NB4 (cell line): ENCODE measurements around the gene MAP3K2.

ENCODE experiments used
- DNase-seq: peaks from one replicate; pipeline ENCODE4 v3.0.0; 2010; ENCODE audit warnings: low read depth
- H3K4me3 ChIP-seq: one replicate; pipeline ENCODE4 v1.5.1; 2011; ENCODE audit warnings: mild to moderate bottlenecking, low read depth, low read length, moderate library complexity
- MAX ChIP-seq: IDR thresholded peaks from 2 replicates; pipeline ENCODE4 v1.6.1; 2011; ENCODE audit warnings: low read depth, low read length
- MYC ChIP-seq: IDR thresholded peaks from 2 replicates; pipeline ENCODE4 v1.6.1; 2011; ENCODE audit warnings: low read depth, low read length
- POLR2A ChIP-seq: IDR thresholded peaks from 2 replicates; pipeline ENCODE4 v1.6.1; 2011; ENCODE audit warnings: mild to moderate bottlenecking; ENCODE audit not compliant: insufficient read length; ENCODE audit errors: extremely low read depth
- TF ChIP-seq, protein P1 (sequence below): IDR thresholded peaks from one replicate; pipeline ENCODE4 v1.5.1; 2012; ENCODE audit warnings: low read depth, low read length

MAP3K2 gene

GRCh38 chr2:127397568-127398238 is 9.9 kb upstream of the MAP3K2 start:
- no peak for DNase-seq
- H3K4me3 ChIP-seq: no peak overlapping the region
- TF ChIP-seq MYC (no peak), MAX (no peak), POLR2A (no peak)
- TF ChIP-seq, protein P1, sequence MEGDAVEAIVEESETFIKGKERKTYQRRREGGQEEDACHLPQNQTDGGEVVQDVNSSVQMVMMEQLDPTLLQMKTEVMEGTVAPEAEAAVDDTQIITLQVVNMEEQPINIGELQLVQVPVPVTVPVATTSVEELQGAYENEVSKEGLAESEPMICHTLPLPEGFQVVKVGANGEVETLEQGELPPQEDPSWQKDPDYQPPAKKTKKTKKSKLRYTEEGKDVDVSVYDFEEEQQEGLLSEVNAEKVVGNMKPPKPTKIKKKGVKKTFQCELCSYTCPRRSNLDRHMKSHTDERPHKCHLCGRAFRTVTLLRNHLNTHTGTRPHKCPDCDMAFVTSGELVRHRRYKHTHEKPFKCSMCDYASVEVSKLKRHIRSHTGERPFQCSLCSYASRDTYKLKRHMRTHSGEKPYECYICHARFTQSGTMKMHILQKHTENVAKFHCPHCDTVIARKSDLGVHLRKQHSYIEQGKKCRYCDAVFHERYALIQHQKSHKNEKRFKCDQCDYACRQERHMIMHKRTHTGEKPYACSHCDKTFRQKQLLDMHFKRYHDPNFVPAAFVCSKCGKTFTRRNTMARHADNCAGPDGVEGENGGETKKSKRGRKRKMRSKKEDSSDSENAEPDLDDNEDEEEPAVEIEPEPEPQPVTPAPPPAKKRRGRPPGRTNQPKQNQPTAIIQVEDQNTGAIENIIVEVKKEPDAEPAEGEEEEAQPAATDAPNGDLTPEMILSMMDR: no peak

- TF ChIP-seq, protein P1: no peak
- TF ChIP-seq POLR2A (no peak), MYC (no peak), MAX (no peak)
- no peak overlapping the region for H3K4me3 ChIP-seq
- no peak for DNase-seq
Measured at GRCh38 chr2:127394492-127394891, 6.7 kb upstream of the MAP3K2 start.

- H3K4me3 ChIP-seq: no peak overlapping the region
- TF ChIP-seq MAX: no peak
- TF ChIP-seq, protein P1: no peak
- no peak for TF ChIP-seq POLR2A
- DNase-seq: no peak
Measured at GRCh38 chr2:127392828-127393578, 5.2 kb upstream of the MAP3K2 start.

DNA sequence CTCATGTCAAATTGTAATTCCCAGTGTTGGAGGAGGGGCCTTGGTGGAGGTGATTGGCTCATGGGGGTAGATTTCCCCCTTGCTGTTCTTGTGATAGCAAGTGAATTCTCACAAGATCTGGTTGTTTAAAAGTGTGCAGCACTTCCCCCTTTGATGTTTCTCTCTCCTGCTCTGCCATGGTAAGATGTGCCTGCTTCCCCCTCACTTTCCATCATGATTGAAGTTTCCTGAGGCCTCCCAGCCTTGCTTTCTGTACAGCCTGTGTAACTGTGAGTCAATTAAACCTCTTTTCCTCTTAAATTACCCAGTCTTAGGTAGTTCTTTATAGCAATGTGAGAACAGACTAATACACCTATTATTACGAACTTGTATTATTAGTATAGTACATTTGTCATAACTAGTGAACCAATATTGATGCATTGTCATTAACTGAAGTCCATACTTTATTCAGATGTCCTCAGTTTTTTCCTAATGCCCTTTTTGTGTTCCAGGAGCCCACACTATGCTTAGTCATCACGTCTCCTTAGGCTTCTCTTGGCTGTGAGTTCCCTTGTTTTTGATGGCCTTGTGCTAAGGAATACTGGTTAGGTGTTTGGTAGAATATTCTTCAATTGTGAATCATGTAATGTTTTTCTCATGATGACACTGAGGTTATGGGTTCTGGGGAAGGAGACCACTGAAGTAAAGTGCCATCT is 4.5 kb upstream of the MAP3K2 start:
- no peak overlapping the region for H3K4me3 ChIP-seq
- peak; percentile 28 for DNase-seq
- TF ChIP-seq, protein P1: no peak
- TF ChIP-seq MYC (no peak), POLR2A (no peak), MAX (no peak)

DNA sequence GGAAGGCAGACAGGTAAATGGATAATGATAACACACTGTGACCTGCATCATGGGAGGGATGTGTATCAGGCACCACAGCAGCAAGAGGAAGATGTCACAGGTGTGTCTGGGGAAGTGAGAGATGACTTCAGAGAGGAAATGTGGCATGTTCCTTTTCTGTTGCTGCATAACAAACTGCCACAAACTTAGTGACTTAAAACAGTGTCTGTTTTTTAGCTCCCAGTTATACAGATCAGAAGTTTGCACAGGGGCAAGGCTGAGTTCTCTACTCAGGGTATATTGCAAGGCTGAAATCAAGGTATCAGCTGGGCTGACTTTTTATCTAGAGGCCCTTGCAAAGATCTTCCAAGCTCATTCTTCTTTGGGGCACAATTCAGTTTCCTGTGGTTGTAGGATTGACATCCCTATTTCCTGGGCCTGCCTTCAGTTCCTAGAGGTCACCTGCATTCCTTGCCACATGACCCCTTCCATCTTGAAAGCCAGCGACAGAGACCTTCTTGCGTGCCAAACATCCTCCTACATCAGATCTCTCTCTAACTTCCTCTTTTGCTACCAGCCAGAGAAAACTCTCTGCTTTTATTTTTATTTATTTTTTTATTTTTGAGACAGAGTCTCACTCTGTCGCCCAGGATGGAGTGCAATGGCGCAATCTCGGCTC is 2.1 kb upstream of the MAP3K2 start:
- peak; percentile 78 for DNase-seq
- no peak overlapping the region for H3K4me3 ChIP-seq
- TF ChIP-seq, protein P1: no peak
